OCI-LY7 (cell line): Measurements from ENCODE around the gene CABP4. TPM values are rescaled to one million over a fixed set of nuclear protein-coding genes. Genes with fewer than 3 reads are reported as not detected.

Source experiments
- BruUV-seq: library from RNA; stranded (reverse); fragments of 400-500 nt; replicated peaks from 2 replicates; lab custom pipeline; 2021; lab: Mats Ljungman, UMichigan
- CTCF ChIA-PET: fragments of 300-600 bp; sonication (Branson Sonifier 250); formaldehyde crosslinking; loops from one replicate; lab custom pipeline; 2022; ENCODE audit warnings: antibody characterized with exemption; ENCODE audit not compliant: unreplicated experiment; lab: Charles Lee
- POLR2A ChIA-PET: fragments of 300-600 bp; sonication (Branson Sonifier 250); formaldehyde crosslinking; loops from one replicate; lab custom pipeline; 2022; ENCODE audit warnings: antibody characterized with exemption; lab: Charles Lee
- DNase-seq: peaks from one replicate; pipeline ENCODE4 v3.0.0-alpha.2; 2015; ENCODE audit warnings: low spot score
- H2AFZ ChIP-seq: fragments of 200-600 bp; sonication (generic), shearing (Covaris generic); 2 replicates; pipeline ENCODE4 v1.6.1; 2014; ENCODE audit warnings: mild to moderate bottlenecking, antibody characterized with exemption, low read length, moderate library complexity
- H3K27ac ChIP-seq: fragments of 200-600 bp; sonication (generic); 2 replicates; pipeline ENCODE4 v1.5.1; 2014; ENCODE audit warnings: mixed run types, low read depth, mild to moderate bottlenecking, moderate library complexity, low read length, inconsistent platforms; ENCODE audit not compliant: poor library complexity, severe bottlenecking
- H3K36me3 ChIP-seq: fragments of 200-600 bp; sonication (generic); 2 replicates; pipeline ENCODE4 v1.6.1; 2014; ENCODE audit warnings: mild to moderate bottlenecking, antibody characterized with exemption, low read length, moderate library complexity, mixed read lengths; ENCODE audit not compliant: insufficient read depth
- H3K4me1 ChIP-seq: fragments of 200-600 bp; sonication (generic); 2 replicates; pipeline ENCODE4 v1.5.1; 2014; ENCODE audit warnings: mild to moderate bottlenecking, low read length; ENCODE audit not compliant: insufficient read depth, poor library complexity, severe bottlenecking
- H3K4me2 ChIP-seq: fragments of 200-600 bp; sonication (generic); 2 replicates; pipeline ENCODE4 v1.6.1; 2014; ENCODE audit warnings: mild to moderate bottlenecking, low read length
- H3K4me3 ChIP-seq: fragments of 200-600 bp; sonication (generic); 2 replicates; pipeline ENCODE4 v1.5.1; 2014; ENCODE audit warnings: mild to moderate bottlenecking, low read depth, low read length; ENCODE audit not compliant: poor library complexity, severe bottlenecking
- H3K79me2 ChIP-seq: fragments of 200-600 bp; sonication (generic); 2 replicates; pipeline ENCODE4 v1.6.1; 2016; ENCODE audit warnings: low read depth, mild to moderate bottlenecking, low read length, moderate library complexity, mixed read lengths; ENCODE audit not compliant: insufficient read depth
- H3K9me2 ChIP-seq: fragments of 200-600 bp; sonication (generic); 2 replicates; pipeline ENCODE4 v1.6.1; 2016; ENCODE audit warnings: mild to moderate bottlenecking, low read length, mixed read lengths; ENCODE audit not compliant: insufficient read depth
- H3K9me3 ChIP-seq: fragments of 200-600 bp; sonication (generic); 2 replicates; pipeline ENCODE4 v1.6.1; 2014; ENCODE audit warnings: mild to moderate bottlenecking, mixed run types, low read length, mixed read lengths
- H4K20me1 ChIP-seq: fragments of 200-600 bp; sonication (generic); 2 replicates; pipeline ENCODE4 v1.6.1; 2014; ENCODE audit warnings: mild to moderate bottlenecking, antibody characterized with exemption, low read length, moderate library complexity, mixed read lengths; ENCODE audit not compliant: insufficient read depth
- EZH2phosphoT487 ChIP-seq: fragments of 200-600 bp; sonication (generic); IDR thresholded peaks from 2 replicates; pipeline ENCODE4 v1.6.1; 2018; ENCODE audit warnings: low read depth, borderline replicate concordance, mild to moderate bottlenecking, mixed run types, antibody characterized with exemption, low read length, moderate library complexity, mixed read lengths
- intact Hi-C: fragments of 100-400 bp; cut with micrococcal nuclease; formaldehyde crosslinking; loops from one replicate; pipeline ENCODE4 v1.10.0; 2022; ENCODE audit not compliant: unreplicated experiment
- total RNA-seq, 2 experiments: library from RNA; depleted of rRNA in 1 of 2; stranded (reverse); fragments of >200 nt in 1 of 2; shearing (Covaris generic) in 1 of 2; gene quantifications; 2 replicates each; pipeline ENCODE4 v1.2.3, GENCODE V29; 2014 to 2022
- TF ChIP-seq, protein P1 (sequence below): fragments of 200-600 bp; sonication (generic); conservative IDR thresholded peaks from 2 replicates; pipeline ENCODE4 v1.5.1; 2014; ENCODE audit warnings: mild to moderate bottlenecking, antibody characterized with exemption, low read length, moderate library complexity, mixed read lengths

Gene CABP4
- total RNA-seq, 2 experiments from 2014 or later, result 3.0 to 11.5 TPM

DNA sequence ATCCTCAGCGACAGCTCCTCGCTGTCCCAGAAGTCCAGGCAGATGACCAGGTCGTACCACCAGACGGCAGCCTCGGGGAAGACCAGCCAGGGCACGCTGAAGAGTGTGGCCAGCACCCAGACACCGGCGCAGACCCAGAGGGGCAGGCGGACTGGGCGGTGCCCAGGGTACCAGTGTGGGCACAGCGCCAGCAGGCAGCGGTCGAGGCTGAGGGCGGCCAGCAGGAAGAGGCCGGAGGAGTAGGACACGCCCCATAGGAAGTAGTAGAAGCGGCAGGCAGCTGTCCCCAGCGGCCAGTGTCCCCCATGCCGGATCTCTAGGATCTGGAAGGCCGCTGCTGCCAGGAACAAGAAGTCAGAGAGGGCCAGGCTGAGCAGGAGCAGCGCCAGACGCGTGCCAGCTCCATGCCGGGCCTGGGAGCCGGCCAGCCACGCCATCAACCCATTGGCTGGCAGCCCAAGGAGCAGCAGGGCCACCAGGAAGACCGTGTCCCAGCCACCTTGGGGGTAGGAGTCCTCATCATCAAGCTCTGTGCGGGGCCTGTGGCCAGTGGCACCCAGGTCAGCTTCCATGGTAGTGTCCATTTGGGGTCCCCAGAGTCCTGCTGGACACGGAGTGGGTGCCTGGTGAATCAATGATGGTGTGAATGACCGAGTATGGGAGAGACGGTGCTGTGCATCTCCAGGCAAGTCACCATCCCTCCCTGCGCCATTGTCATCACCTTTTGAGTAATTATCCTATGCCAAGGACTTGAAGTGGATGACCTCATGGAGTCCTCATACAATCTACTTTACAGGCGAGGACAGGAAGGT, 2.8 kb upstream of the CABP4 start, which contains the start of gene GPR152:
TSS of gene GPR152 (minus strand) at position 589 of the 812 bp plus-strand sequence. CDS start at position 584, 5 bp downstream.
- no peak within 1 kb of the TSS for H3K27ac ChIP-seq
- peaks cover 39% of the 10 kb centered on the region for H3K4me1 ChIP-seq
- BruUV-seq, result no TSS peak
- intact Hi-C loops, result no loop called here
- no peak within 1 kb of the TSS for H3K4me3 ChIP-seq
- no peaks in the 10 kb centered on the region for H3K9me2 ChIP-seq
- ChIA-PET POLR2A (interaction anchor here (0.6 kb wide), 1 partner anchor 11 kb away, joined by 4 read pairs; no protein-coding TSS in a partner anchor), CTCF (no interaction called here)
- no peaks in the 10 kb centered on the region for H3K9me3 ChIP-seq
- no peak within 1 kb of the TSS for H2AFZ ChIP-seq
- no peak for DNase-seq
- H3K79me2 ChIP-seq, result no peaks in the 10 kb centered on the region
- no peaks in the 10 kb centered on the region for H4K20me1 ChIP-seq
- H3K4me2 ChIP-seq, result no peak within 1 kb of the TSS
- no peak for TF ChIP-seq EZH2phosphoT487
- TF ChIP-seq, protein P1, sequence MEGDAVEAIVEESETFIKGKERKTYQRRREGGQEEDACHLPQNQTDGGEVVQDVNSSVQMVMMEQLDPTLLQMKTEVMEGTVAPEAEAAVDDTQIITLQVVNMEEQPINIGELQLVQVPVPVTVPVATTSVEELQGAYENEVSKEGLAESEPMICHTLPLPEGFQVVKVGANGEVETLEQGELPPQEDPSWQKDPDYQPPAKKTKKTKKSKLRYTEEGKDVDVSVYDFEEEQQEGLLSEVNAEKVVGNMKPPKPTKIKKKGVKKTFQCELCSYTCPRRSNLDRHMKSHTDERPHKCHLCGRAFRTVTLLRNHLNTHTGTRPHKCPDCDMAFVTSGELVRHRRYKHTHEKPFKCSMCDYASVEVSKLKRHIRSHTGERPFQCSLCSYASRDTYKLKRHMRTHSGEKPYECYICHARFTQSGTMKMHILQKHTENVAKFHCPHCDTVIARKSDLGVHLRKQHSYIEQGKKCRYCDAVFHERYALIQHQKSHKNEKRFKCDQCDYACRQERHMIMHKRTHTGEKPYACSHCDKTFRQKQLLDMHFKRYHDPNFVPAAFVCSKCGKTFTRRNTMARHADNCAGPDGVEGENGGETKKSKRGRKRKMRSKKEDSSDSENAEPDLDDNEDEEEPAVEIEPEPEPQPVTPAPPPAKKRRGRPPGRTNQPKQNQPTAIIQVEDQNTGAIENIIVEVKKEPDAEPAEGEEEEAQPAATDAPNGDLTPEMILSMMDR, result no peak
- H3K36me3 ChIP-seq, result no peaks in the 10 kb centered on the region

DNA sequence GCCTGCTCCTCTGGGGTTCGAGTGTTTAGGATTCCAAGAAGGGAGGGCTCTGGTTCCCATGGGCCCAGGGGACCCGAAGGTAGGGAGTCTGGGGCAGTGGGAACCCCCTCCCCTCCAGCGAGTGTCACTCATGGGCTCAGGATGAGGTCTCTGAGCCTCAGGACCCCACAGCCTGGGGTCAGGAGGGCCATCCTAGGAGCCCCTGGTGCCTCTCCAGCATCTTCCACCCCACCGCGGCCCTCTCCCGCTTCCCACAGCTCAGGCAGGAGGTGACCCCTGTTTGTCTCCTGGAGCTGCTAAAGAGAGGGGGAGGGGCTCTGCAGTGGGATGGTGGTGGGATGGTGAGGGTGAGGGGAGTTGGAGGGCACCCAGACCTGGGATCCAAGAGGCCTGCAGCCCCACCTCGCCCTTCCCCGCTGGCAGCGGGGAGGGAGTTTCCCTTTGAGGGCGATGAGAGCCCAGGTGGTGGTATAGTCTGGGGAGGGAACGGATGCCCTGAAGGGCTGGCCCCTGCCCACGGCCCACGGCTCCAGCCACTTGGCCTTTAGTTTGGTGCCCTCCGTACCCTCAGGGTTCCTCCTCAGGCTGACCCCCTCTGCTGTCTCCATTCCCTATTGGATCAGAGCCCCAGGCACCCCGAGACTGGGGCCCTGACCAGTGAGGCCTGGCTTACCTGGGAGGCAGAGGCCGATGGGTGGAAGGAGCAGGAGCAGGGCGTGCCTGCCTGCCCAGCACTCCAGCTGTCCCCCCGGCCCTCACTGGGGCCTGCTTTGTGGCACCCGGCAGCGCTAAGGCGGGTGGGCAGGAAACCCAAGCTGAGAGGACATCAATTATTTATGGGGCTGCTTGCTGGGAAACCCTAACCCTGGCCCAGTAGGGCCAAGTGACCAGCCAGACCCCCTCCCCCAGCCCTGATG, 1.1 kb upstream of the CABP4 start:
- no TSS peak for BruUV-seq
- H3K9me3 ChIP-seq, result no peaks in the 10 kb centered on the region
- POLR2A ChIA-PET, result no interaction called here

More for the DNA sequence above, 1.1 kb upstream of the CABP4 start:
- intact Hi-C loops, result no loop called here
- Histone ChIP-seq H3K27ac (no peak overlapping the region), H3K4me3 (no peak overlapping the region), H4K20me1 (no peaks in the 10 kb centered on the region), H3K4me1 (peaks cover 42% of the 10 kb centered on the region), H3K4me2 (no peak overlapping the region), H3K79me2 (no peaks in the 10 kb centered on the region), H3K9me2 (no peaks in the 10 kb centered on the region), H2AFZ (no peak overlapping the region), H3K36me3 (no peaks in the 10 kb centered on the region)
- no peak for TF ChIP-seq EZH2phosphoT487
- TF ChIP-seq, protein P1, result no peak
- no peak for DNase-seq
- CTCF ChIA-PET, result no interaction called here
